C4-2B (cell line): Measurements from ENCODE around the gene TMIGD1.

ENCODE experiments used
- CTCF ChIP-seq: fragments of 450-650 bp; conservative IDR thresholded peaks from 2 replicates; pipeline ENCODE4 v1.5.1; 2017; ENCODE audit warnings: mild to moderate bottlenecking
- ZFX ChIP-seq: fragments of 450-650 bp; IDR thresholded peaks from 2 replicates; pipeline ENCODE4 v1.6.1; 2017

GRCh38 chr17:30363715-30364202 is 29.9 kb upstream of the TMIGD1 start:
- TF ChIP-seq CTCF = no peak
- no peak for TF ChIP-seq ZFX
